ENCODE results near the gene RAB36.

- TF ChIP-seq POLR2A (IDR thresholded peaks at IDR 0.05) (no peak), POLR2AphosphoS5 (IDR thresholded peaks at IDR 0.05) (no peak)
- TF ChIP-seq, protein P1, sequence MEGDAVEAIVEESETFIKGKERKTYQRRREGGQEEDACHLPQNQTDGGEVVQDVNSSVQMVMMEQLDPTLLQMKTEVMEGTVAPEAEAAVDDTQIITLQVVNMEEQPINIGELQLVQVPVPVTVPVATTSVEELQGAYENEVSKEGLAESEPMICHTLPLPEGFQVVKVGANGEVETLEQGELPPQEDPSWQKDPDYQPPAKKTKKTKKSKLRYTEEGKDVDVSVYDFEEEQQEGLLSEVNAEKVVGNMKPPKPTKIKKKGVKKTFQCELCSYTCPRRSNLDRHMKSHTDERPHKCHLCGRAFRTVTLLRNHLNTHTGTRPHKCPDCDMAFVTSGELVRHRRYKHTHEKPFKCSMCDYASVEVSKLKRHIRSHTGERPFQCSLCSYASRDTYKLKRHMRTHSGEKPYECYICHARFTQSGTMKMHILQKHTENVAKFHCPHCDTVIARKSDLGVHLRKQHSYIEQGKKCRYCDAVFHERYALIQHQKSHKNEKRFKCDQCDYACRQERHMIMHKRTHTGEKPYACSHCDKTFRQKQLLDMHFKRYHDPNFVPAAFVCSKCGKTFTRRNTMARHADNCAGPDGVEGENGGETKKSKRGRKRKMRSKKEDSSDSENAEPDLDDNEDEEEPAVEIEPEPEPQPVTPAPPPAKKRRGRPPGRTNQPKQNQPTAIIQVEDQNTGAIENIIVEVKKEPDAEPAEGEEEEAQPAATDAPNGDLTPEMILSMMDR (IDR thresholded peaks at IDR 0.05): no peak
Observed at GRCh38 chr22:23213581-23214334, 68.5 kb downstream of the RAB36 start.
